ENCODE results near the gene SH3BP5.

SH3BP5 gene

GRCh38 chr3:15207836-15208504 lies 124.4 kb downstream of the SH3BP5 start:
- DNase-seq (ENCODE audit: low read depth in 2 of 2, low spot score in 1 of 2): no peak

GRCh38 chr3:15206662-15207576 lies 125.5 kb downstream of the SH3BP5 start:
- DNase-seq (ENCODE audit: low read depth in 2 of 2, low spot score in 1 of 2): no peak

GRCh38 chr3:15205934-15206661 lies 126.3 kb downstream of the SH3BP5 start, which contains the start of gene CAPN7:
Gene CAPN7 (plus strand): TSS chr3:15206246. CDS start chr3:15206496, 250 bp downstream.
- peak; percentile 84 to 89 for DNase-seq (ENCODE audit: low read depth in 2 of 2, low spot score in 1 of 2)

- no peak for DNase-seq (ENCODE audit: low read depth in 2 of 2, low spot score in 1 of 2)
Measured at GRCh38 chr3:15205482-15205933, 126.9 kb downstream of the SH3BP5 start.

All from stimulated activated CD8-positive, alpha-beta memory T cell treated with anti-CD3 and anti-CD28 coated beads, Interleukin-4, amount 100 ng/mL, for 1 hour (primary cell).